Ascending aorta (tissue), 2 donors: ENCODE results near the gene YLPM1. TPM values are rescaled to one million over a fixed set of nuclear protein-coding genes. Genes with fewer than 3 reads are reported as not detected.

Source experiments
- DNase-seq, 2 donors: peaks; one replicate each; pipeline ENCODE4 v3.0.0-alpha.2; 2019; ENCODE audit warnings: low spot score in 2 of 2
- H3K27ac ChIP-seq, 2 donors: fragments of 200-600 bp; sonication (generic); one replicate each; pipeline ENCODE4 v1.5.1; 2016 to 2017; ENCODE audit warnings: mild to moderate bottlenecking in 1 of 2
- H3K27me3 ChIP-seq: fragments of 200-600 bp; sonication (generic); one replicate; pipeline ENCODE4 v1.5.1; 2017
- H3K36me3 ChIP-seq, 2 donors: fragments of 200-600 bp; sonication (generic); one replicate each; pipeline ENCODE4 v1.5.1; 2016
- H3K4me1 ChIP-seq, 2 donors: fragments of 200-600 bp; sonication (generic); one replicate each; pipeline ENCODE4 v1.5.1; 2016 to 2017; ENCODE audit warnings: mild to moderate bottlenecking in 1 of 2
- H3K4me3 ChIP-seq, 2 donors: fragments of 200-600 bp; sonication (generic); one replicate each; pipeline ENCODE4 v1.5.1; 2016 to 2017; ENCODE audit warnings: mild to moderate bottlenecking in 1 of 2
- H3K9me3 ChIP-seq, 2 donors: fragments of 200-600 bp; sonication (generic); one replicate each; pipeline ENCODE4 v1.5.1; 2016
- intact Hi-C: fragments of 100-400 bp; cut with DNase I; formaldehyde crosslinking; loops from one replicate; pipeline ENCODE4 v1.15.1; 2023
- total RNA-seq: library from RNA; depleted of rRNA; stranded (reverse); fragments of >200 nt; gene quantifications from one replicate; pipeline ENCODE4 v1.1.0, GENCODE V29; 2016
- TF ChIP-seq, protein P1 (sequence below), 3 experiments: fragments of 200-600 bp in 2 of 3; fragments of 450-650 bp in 1 of 3; sonication (generic) in 2 of 3; IDR thresholded peaks; one replicate each; pipeline ENCODE4 v1.5.1; 2016 to 2019; ENCODE audit warnings: antibody characterized with exemption in 3 of 3, mild to moderate bottlenecking in 1 of 3, moderate library complexity in 1 of 3

YLPM1 gene
- total RNA-seq, 1 donor from 2014 or later = 27.7 TPM

GRCh38 chr14:74801396-74801795, 38.3 kb downstream of the YLPM1 start:
- no peaks in the 10 kb centered on the region for H3K27me3 ChIP-seq
- TF ChIP-seq, protein P1, sequence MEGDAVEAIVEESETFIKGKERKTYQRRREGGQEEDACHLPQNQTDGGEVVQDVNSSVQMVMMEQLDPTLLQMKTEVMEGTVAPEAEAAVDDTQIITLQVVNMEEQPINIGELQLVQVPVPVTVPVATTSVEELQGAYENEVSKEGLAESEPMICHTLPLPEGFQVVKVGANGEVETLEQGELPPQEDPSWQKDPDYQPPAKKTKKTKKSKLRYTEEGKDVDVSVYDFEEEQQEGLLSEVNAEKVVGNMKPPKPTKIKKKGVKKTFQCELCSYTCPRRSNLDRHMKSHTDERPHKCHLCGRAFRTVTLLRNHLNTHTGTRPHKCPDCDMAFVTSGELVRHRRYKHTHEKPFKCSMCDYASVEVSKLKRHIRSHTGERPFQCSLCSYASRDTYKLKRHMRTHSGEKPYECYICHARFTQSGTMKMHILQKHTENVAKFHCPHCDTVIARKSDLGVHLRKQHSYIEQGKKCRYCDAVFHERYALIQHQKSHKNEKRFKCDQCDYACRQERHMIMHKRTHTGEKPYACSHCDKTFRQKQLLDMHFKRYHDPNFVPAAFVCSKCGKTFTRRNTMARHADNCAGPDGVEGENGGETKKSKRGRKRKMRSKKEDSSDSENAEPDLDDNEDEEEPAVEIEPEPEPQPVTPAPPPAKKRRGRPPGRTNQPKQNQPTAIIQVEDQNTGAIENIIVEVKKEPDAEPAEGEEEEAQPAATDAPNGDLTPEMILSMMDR (IDR thresholded peaks at IDR 0.05) = no peak
- no peaks in the 10 kb centered on the region for H3K9me3 ChIP-seq
- peaks cover 18 to 37% of the 10 kb centered on the region in 2 donors for H3K36me3 ChIP-seq
- H3K4me3 ChIP-seq = no peak overlapping the region
- no peak overlapping the region for H3K27ac ChIP-seq
- H3K4me1 ChIP-seq = no peaks in the 10 kb centered on the region
- intact Hi-C loops = loop anchor here (5.0 kb wide), 1 partner anchor 304 kb away; no protein-coding TSS in a partner anchor
- DNase-seq = no peak

- peaks cover 8 to 28% of the 10 kb centered on the region in 2 donors for H3K36me3 ChIP-seq
Observed at GRCh38 chr14:74804219-74804825, 41.2 kb downstream of the YLPM1 start.

GRCh38 chr14:74807853-74808545, 44.9 kb downstream of the YLPM1 start:
- Histone ChIP-seq H3K4me1 (no peaks in the 10 kb centered on the region), H3K36me3 (peaks cover 38 to 57% of the 10 kb centered on the region in 2 donors), H3K4me3 (no peak overlapping the region), H3K9me3 (no peaks in the 10 kb centered on the region), H3K27ac (no peak overlapping the region), H3K27me3 (no peaks in the 10 kb centered on the region)
- intact Hi-C loops = no loop called here
- TF ChIP-seq, protein P1 (IDR thresholded peaks at IDR 0.05) = no peak
- DNase-seq = no peak

More at GRCh38 chr14:74804219-74804825, 41.2 kb downstream of the YLPM1 start:
- DNase-seq = no peak
- intact Hi-C loops = loop anchor here (5.0 kb wide), 1 partner anchor 307 kb away; no protein-coding TSS in a partner anchor
- TF ChIP-seq, protein P1 (IDR thresholded peaks at IDR 0.05) = peak; percentile 24 to 65 (median 37)
- H3K4me1 ChIP-seq = no peaks in the 10 kb centered on the region
- no peak overlapping the region for H3K4me3 ChIP-seq
- H3K27ac ChIP-seq = no peak overlapping the region
- no peaks in the 10 kb centered on the region for H3K27me3 ChIP-seq
- no peaks in the 10 kb centered on the region for H3K9me3 ChIP-seq

DNA sequence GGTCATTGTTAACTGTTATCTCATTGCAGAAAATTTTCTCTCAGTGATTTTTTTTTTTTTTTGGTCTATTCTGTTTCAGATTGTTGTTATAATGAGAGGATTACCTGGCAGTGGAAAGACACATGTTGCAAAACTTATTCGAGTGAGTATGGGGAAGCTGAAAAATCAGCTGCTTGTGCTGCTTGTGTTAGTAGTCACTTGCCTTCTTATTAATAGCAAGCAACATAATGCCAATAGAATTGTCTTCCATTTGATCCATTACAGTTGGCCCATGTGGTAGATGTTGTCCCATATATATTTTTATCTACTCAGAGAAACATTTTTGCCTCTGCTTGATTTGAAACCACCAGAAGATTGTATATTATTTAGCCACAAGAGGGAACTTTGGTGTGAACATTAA, 53.0 kb downstream of the YLPM1 start:
- Histone ChIP-seq H3K27ac (no peak overlapping the region), H3K9me3 (no peaks in the 10 kb centered on the region), H3K27me3 (no peaks in the 10 kb centered on the region), H3K4me1 (no peaks in the 10 kb centered on the region), H3K4me3 (no peak overlapping the region), H3K36me3 (peaks cover 69 to 79% of the 10 kb centered on the region in 2 donors)
- DNase-seq = no peak
- TF ChIP-seq, protein P1 (IDR thresholded peaks at IDR 0.05) = no peak
- intact Hi-C loops = no loop called here

DNA sequence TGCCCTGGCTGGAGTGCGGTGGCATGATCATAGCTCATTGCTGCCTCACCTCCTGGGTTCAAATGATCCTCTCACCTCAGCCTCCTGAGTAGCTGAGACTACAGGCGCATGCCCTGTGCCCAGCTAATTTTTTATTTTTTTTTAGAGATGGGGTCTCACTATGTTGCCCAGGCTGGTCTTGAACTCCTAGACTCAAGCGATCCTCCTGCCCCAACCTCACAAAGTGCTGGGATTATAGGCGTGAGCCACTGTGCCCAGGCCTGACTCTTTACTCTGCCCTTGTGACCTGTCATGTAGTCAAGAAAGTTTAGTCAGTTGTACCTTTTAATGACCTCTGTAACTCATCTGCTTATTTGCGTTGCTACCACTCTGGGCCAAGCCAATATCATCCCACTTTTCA, 57.2 kb downstream of the YLPM1 start:
- Histone ChIP-seq H3K4me1 (no peaks in the 10 kb centered on the region), H3K27me3 (no peaks in the 10 kb centered on the region), H3K36me3 (peaks cover 51 to 72% of the 10 kb centered on the region in 2 donors), H3K27ac (no peak overlapping the region), H3K9me3 (no peaks in the 10 kb centered on the region), H3K4me3 (no peak overlapping the region)
- no peak for DNase-seq
- intact Hi-C loops = no loop called here
- TF ChIP-seq, protein P1 (IDR thresholded peaks at IDR 0.05) = no peak
